Motor neuron (in vitro differentiated cells): ENCODE data around the gene SPRR2B. TPM values are rescaled to one million over a fixed set of nuclear protein-coding genes. Genes with fewer than 3 reads are reported as not detected.
"Not testable (repeated sequence)": the region's sequence is repeated elsewhere in the genome, so short reads cannot be mapped to it uniquely, and the experiment has no call there.

Source experiments
- ATAC-seq, 8 experiments: fragments of 200-7000 bp; cut with Tn5 transposase; replicated peaks in 6 of 8; 2 replicates each; pipeline ENCODE4 v1.8.0; 2021; ENCODE audit warnings: mild to moderate bottlenecking in 8 of 8, moderate library complexity in 8 of 8
- H3K27ac ChIP-seq, 2 donors: fragments of 250-450 bp; sonication (Bioruptor Pico); 2 replicates each; pipeline ENCODE4 v1.9.0; 2021; ENCODE audit warnings: antibody characterized with exemption in 2 of 2, mild to moderate bottlenecking in 2 of 2, moderate library complexity in 1 of 2
- H3K4me1 ChIP-seq, 2 donors: fragments of 250-450 bp; sonication (Bioruptor Pico); replicated peaks in 1 of 2; 2 replicates each; pipeline ENCODE4 v1.6.1; 2021; ENCODE audit warnings: antibody characterized with exemption in 2 of 2, mild to moderate bottlenecking in 2 of 2, moderate library complexity in 1 of 2
- H3K4me3 ChIP-seq, 5 donors: fragments of 250-450 bp; sonication (Bioruptor Pico); 2 replicates each; pipeline ENCODE4 v1.9.0; 2021; ENCODE audit warnings: antibody characterized with exemption in 5 of 5, mild to moderate bottlenecking in 5 of 5, moderate library complexity in 4 of 5
- WGBS, 10 experiments: fragments of 450-650 bp; shearing (Covaris generic); methylation state at CpG; one replicate each; pipeline ENCODE4 v1.0.0; 2022; 5-methylcytosine and 5-hydroxymethylcytosine counted together
- in situ Hi-C, 9 experiments: fragments of 400-800 bp; cut with MboI; loops; one replicate each; pipeline ENCODE4 v1.15.0; 2021; ENCODE audit warnings: low sequenced_read_pairs in 9 of 9, low pct_unique_long_range_greater_than_20kb in 2 of 9; ENCODE audit not compliant: unreplicated experiment in 9 of 9
- total RNA-seq, 8 experiments: library from RNA; unstranded; fragments of 300-600 nt; gene quantifications; 2 replicates each; pipeline versions ENCODE4 v1.2.3 to v1.2.4, GENCODE V29; 2022

The SPRR2B gene
- total RNA-seq, 8 experiments from 2014 or later, result not detected

DNA sequence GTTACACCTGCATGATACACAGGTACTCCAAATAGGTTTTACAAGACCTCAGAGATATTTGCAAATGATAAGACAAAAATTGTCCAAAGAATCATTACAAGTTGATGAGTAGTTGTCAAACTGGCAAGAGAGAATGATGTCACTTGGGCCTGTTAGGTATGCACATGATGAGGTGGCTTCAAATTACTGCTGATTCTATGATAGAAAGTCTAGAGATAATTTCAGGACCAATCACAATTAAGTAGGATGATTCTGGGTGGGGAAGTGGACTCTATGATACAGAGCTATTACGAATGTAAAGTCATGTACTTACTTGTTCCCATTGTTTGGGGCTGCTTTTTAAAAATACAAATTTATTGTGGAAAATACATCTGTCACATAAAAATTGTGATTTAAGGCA is 45.6 kb downstream of the SPRR2B start:
- no peak overlapping the region for H3K4me3 ChIP-seq
- no peaks in the 10 kb centered on the region for H3K4me1 ChIP-seq
- in situ Hi-C loops, result no loop called here
- no peak overlapping the region for H3K27ac ChIP-seq
- 14 to 75% (median 44%) methylated on average over 1 of the region's 1 CpG; no CpG with 5 or more reads in 3 of the 10 experiments for WGBS, 10 experiments
- ATAC-seq, result no peak

- WGBS, 10 experiments, result 0 to 75% (median 40%) methylated on average over 1 of the region's 1 CpG; no CpG with 5 or more reads in 1 of the 10 experiments
- in situ Hi-C loops, result no loop called here
- Histone ChIP-seq H3K4me1 (no peaks in the 10 kb centered on the region), H3K4me3 (no peak overlapping the region), H3K27ac (no peak overlapping the region)
- no peak for ATAC-seq
Measured at GRCh38 chr1:153024413-153024812, 47.0 kb downstream of the SPRR2B start.

DNA sequence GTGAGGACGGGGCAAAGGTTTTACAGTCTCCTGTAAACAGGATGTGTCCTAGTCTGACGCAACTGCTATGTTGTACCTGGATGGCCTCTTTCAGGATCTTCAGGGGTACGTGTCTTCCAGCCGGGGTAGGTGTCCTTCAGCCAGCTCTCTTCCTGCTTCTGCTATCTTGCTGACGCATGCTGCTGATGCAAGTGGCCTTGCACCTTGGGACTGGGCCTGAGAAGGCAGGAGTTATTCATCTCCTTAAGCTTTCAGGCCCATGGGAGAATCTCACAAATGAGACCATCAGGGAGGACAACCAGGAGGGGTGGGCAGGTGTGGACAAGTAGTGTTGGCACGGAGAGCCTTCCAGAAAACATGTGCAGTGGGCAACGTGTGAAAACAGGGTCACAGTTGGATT is 48.3 kb downstream of the SPRR2B start:
- no peak overlapping the region for H3K4me3 ChIP-seq
- no peaks in the 10 kb centered on the region for H3K4me1 ChIP-seq
- no peak for ATAC-seq
- in situ Hi-C loops, result no loop called here
- no peak overlapping the region for H3K27ac ChIP-seq
- 0 to 100% (median 70%) methylated on average over 1 to 7 of the region's 7 CpGs; no CpG with 5 or more reads in 2 of the 10 experiments for WGBS, 10 experiments

GRCh38 chr1:153022340-153022739 is 49.1 kb downstream of the SPRR2B start:
- ATAC-seq, H3K27ac ChIP-seq, H3K4me3 ChIP-seq, in situ Hi-C loops, H3K4me1 ChIP-seq: not testable (repeated sequence)
- WGBS, 10 experiments, result 40 to 77% (median 68%) methylated on average over 2 to 9 of the region's 9 CpGs; no CpG with 5 or more reads in 6 of the 10 experiments

GRCh38 chr1:153021829-153022228 is 49.6 kb downstream of the SPRR2B start:
- 0 to 67% (median 40%) methylated on average over 1 to 2 of the region's 2 CpGs; no CpG with 5 or more reads in 5 of the 10 experiments for WGBS, 10 experiments
- H3K27ac ChIP-seq, H3K4me1 ChIP-seq, ATAC-seq, H3K4me3 ChIP-seq, in situ Hi-C loops: not testable (repeated sequence)

Other genes starting within 250 kb of the SPRR2B start
- not detected for gene LCE1A, start 244.1 kb downstream of the SPRR2B start, total RNA-seq
- 1 to 10 TPM in 1 of 8 experiments, under 1 TPM in 1, not detected in 6; 0.87 to 1.7 TPM for gene LCE6A, start 228.8 kb downstream of the SPRR2B start, total RNA-seq
- gene LCE7A, start 211.6 kb downstream of the SPRR2B start, total RNA-seq, result 1 to 10 TPM in 1 of 8 experiments, not detected in 7; 2.4 TPM
- gene SMCP, start 193.3 kb downstream of the SPRR2B start, total RNA-seq, result not detected
- gene IVL, start 163.1 kb downstream of the SPRR2B start, total RNA-seq, result under 1 TPM in 5 of 8 experiments, not detected in 3; 0.13 to 0.90 (median 0.17) TPM
- gene SPRR5, start 124.4 kb downstream of the SPRR2B start, total RNA-seq, result not detected
- gene SPRR4, start 101.0 kb downstream of the SPRR2B start, total RNA-seq, result 1 to 10 TPM in 1 of 8 experiments, under 1 TPM in 1, not detected in 6; 0.29 to 1.7 TPM
- not detected for gene SPRR1A, start 87.5 kb downstream of the SPRR2B start, total RNA-seq
- gene SPRR3, start 69.9 kb downstream of the SPRR2B start, total RNA-seq, result under 1 TPM in 2 of 8 experiments, not detected in 6; 0.50 to 0.85 TPM
- not detected for gene SPRR1B, start 40.4 kb downstream of the SPRR2B start, total RNA-seq
- under 1 TPM in 1 of 8 experiments, not detected in 7; 0.52 TPM for gene SPRR2D, start 30.5 kb downstream of the SPRR2B start, total RNA-seq
- gene SPRR2A, start 14.1 kb downstream of the SPRR2B start, total RNA-seq, result under 1 TPM in 2 of 8 experiments, not detected in 6; 0.29 to 0.67 TPM
- under 1 TPM in 1 of 8 experiments, not detected in 7; 0.54 TPM for gene SPRR2E, start 22.9 kb upstream of the SPRR2B start, total RNA-seq
- gene SPRR2F, start 41.9 kb upstream of the SPRR2B start, total RNA-seq, result not detected
- gene SPRR2G, start 79.3 kb upstream of the SPRR2B start, total RNA-seq, result 1 to 10 TPM in 1 of 8 experiments, under 1 TPM in 2, not detected in 5; 0.50 to 1.0 (median 0.90) TPM
- 1 to 10 TPM in 2 of 8 experiments, under 1 TPM in 1, not detected in 5; 0.50 to 2.0 (median 1.0) TPM for gene LELP1, start 131.8 kb upstream of the SPRR2B start, total RNA-seq
- under 1 TPM in 1 of 8 experiments, not detected in 7; 0.13 TPM for gene PRR9, start 146.0 kb upstream of the SPRR2B start, total RNA-seq
- under 1 TPM in 1 of 8 experiments, not detected in 7; 0.21 TPM for gene LORICRIN, start 188.1 kb upstream of the SPRR2B start, total RNA-seq
- gene PGLYRP3, start 241.3 kb upstream of the SPRR2B start, total RNA-seq, result not detected